GM23338 (cell line): Measurements from ENCODE around the gene TGFBR1. TPM values are rescaled to one million over a fixed set of nuclear protein-coding genes. Genes with fewer than 3 reads are reported as not detected.

Source experiments
- ATAC-seq: fragments of 200-7000 bp; cut with Tn5 transposase; 3 replicates; pipeline ENCODE4 v1.9.1; 2020
- DNase-seq: peaks from one replicate; pipeline ENCODE4 v3.0.0-alpha.2; 2015; ENCODE audit warnings: low spot score
- H2AFZ ChIP-seq: fragments of 200-600 bp; sonication (generic); 2 replicates; pipeline ENCODE4 v1.8.0; 2016; ENCODE audit warnings: antibody characterized with exemption, mild to moderate bottlenecking, moderate library complexity
- H3F3A ChIP-seq: fragments of 200-600 bp; sonication (generic); replicated peaks from 2 replicates; pipeline ENCODE4 v1.8.0; 2017; ENCODE audit warnings: antibody characterized with exemption, mixed run types, low read depth
- H3K27ac ChIP-seq: fragments of 200-600 bp; sonication (generic); 2 replicates; pipeline ENCODE4 v1.6.1; 2016; ENCODE audit warnings: low read depth
- H3K27me3 ChIP-seq: fragments of 200-600 bp; sonication (generic); 2 replicates; pipeline ENCODE4 v1.8.0; 2016; ENCODE audit warnings: mild to moderate bottlenecking, mixed run types, moderate library complexity; ENCODE audit not compliant: insufficient read depth
- H3K36me3 ChIP-seq: fragments of 200-600 bp; sonication (generic); 2 replicates; pipeline ENCODE4 v1.8.0; 2016; ENCODE audit warnings: mild to moderate bottlenecking; ENCODE audit not compliant: insufficient read depth
- H3K4me1 ChIP-seq: fragments of 200-600 bp; sonication (generic); 2 replicates; pipeline ENCODE4 v1.8.0; 2016; ENCODE audit warnings: mild to moderate bottlenecking, moderate library complexity; ENCODE audit not compliant: insufficient read depth
- H3K4me2 ChIP-seq: fragments of 200-600 bp; sonication (generic); 2 replicates; pipeline ENCODE4 v1.7.1; 2017; ENCODE audit warnings: mixed run types
- H3K4me3 ChIP-seq: fragments of 200-600 bp; sonication (generic); 2 replicates; pipeline ENCODE4 v1.6.1; 2016; ENCODE audit warnings: mixed run types
- H3K79me2 ChIP-seq: fragments of 200-600 bp; sonication (generic); replicated peaks from 2 replicates; pipeline ENCODE4 v1.8.0; 2017; ENCODE audit warnings: mild to moderate bottlenecking; ENCODE audit not compliant: insufficient read depth
- H3K9me2 ChIP-seq: fragments of 200-600 bp; sonication (generic); 2 replicates; pipeline ENCODE4 v1.8.0; 2017; ENCODE audit not compliant: insufficient read depth
- H4K20me1 ChIP-seq: fragments of 200-600 bp; sonication (generic); replicated peaks from 2 replicates; pipeline ENCODE4 v1.8.0; 2017; ENCODE audit warnings: mild to moderate bottlenecking; ENCODE audit not compliant: insufficient read depth
- H3K27ac Mint-ChIP-seq: 2 replicates; pipeline ENCODE4 v1.8.0; 2020; ENCODE audit warnings: inconsistent platforms, mild to moderate bottlenecking, moderate library complexity, mixed read lengths
- H3K27me3 Mint-ChIP-seq: 3 replicates; pipeline ENCODE4 v1.8.0; 2022; ENCODE audit warnings: low read depth, mild to moderate bottlenecking, moderate library complexity, mixed read lengths, inconsistent platforms; ENCODE audit not compliant: insufficient read depth, poor library complexity
- H3K36me3 Mint-ChIP-seq: 3 replicates; pipeline ENCODE4 v1.8.0; 2021; ENCODE audit warnings: low read depth, mild to moderate bottlenecking, inconsistent platforms, moderate library complexity, mixed read lengths
- H3K4me1 Mint-ChIP-seq: 3 replicates; pipeline ENCODE4 v1.8.0; 2020; ENCODE audit warnings: mild to moderate bottlenecking, inconsistent platforms, mixed read lengths
- H3K4me3 Mint-ChIP-seq: 3 replicates; pipeline ENCODE4 v1.8.0; 2021; ENCODE audit warnings: moderate library complexity, mild to moderate bottlenecking, inconsistent platforms, mixed read lengths
- H3K9me3 Mint-ChIP-seq: 3 replicates; pipeline ENCODE4 v1.8.0; 2020; ENCODE audit warnings: moderate library complexity, mild to moderate bottlenecking, inconsistent platforms, mixed read lengths
- ETS1 ChIP-seq: IDR thresholded peaks from 2 replicates; pipeline ENCODE4 v1.6.1; 2016; ENCODE audit warnings: antibody characterized with exemption
- EZH2phosphoT487 ChIP-seq: fragments of 200-600 bp; sonication (generic); IDR thresholded peaks from one replicate; pipeline ENCODE4 v1.8.1; 2018; ENCODE audit warnings: antibody characterized with exemption; ENCODE audit not compliant: unreplicated experiment
- NANOG ChIP-seq: IDR thresholded peaks from 2 replicates; pipeline ENCODE4 v1.6.1; 2016; ENCODE audit warnings: antibody characterized with exemption, borderline replicate concordance
- POLR2AphosphoS5 ChIP-seq: IDR thresholded peaks from 2 replicates; pipeline ENCODE4 v1.6.1; 2016; ENCODE audit warnings: antibody characterized with exemption, low read depth
- STAT1 ChIP-seq: IDR thresholded peaks from one replicate; pipeline ENCODE4 v1.6.1; 2016; ENCODE audit warnings: antibody characterized with exemption; ENCODE audit not compliant: unreplicated experiment
- ZNF114 ChIP-seq: fragments of 250-450 bp; sonication (Bioruptor Pico); IDR thresholded peaks from 2 replicates; pipeline ENCODE4 v1.5.0; 2020; ENCODE audit warnings: mild to moderate bottlenecking, moderate library complexity
- ZNF331 ChIP-seq: fragments of 250-450 bp; sonication (Bioruptor Pico); IDR thresholded peaks from 2 replicates; pipeline ENCODE4 v1.5.0; 2020; ENCODE audit warnings: low read depth, mild to moderate bottlenecking, moderate library complexity
- ZNF462 ChIP-seq: fragments of 250-450 bp; sonication (Bioruptor Pico); IDR thresholded peaks from 2 replicates; pipeline ENCODE4 v1.5.0; 2020; ENCODE audit warnings: mild to moderate bottlenecking, moderate library complexity
- polyA plus RNA-seq: library from polyadenylated mRNA; unstranded; fragments of >200 nt; fragmentation: Nextera tagmentation; extraction: Ambion mirVana; gene quantifications from 2 replicates; pipeline ENCODE4 v1.2.1, GENCODE V29; 2016
- total RNA-seq: library from RNA; depleted of rRNA; stranded (reverse); fragments of >200 nt; shearing (Covaris generic); gene quantifications from 2 replicates; pipeline ENCODE4 v1.2.3, GENCODE V29; 2014

TGFBR1 gene
- total and polyA plus RNA-seq, 2 experiments from 2014 or later, result 9.3 to 40.2 TPM

- TF ChIP-seq ZNF462 (CRISPR knock-in tag) (no peak), ZNF114 (CRISPR knock-in tag) (no peak), ZNF331 (CRISPR knock-in tag) (no peak), EZH2phosphoT487 (no peak)
Observed at GRCh38 chr9:99087462-99087861, 17.5 kb upstream of the TGFBR1 start (continued).

GRCh38 chr9:99090336-99091130, 14.4 kb upstream of the TGFBR1 start:
- Mint-ChIP-seq H3K4me3 (no peak overlapping the region), H3K9me3 (peaks cover 23% of the 10 kb centered on the region), H3K36me3 (0 out of 3 replicates have a peak, but pooled peaks cover 3% of the 10 kb centered on the region), H3K27me3 (peaks cover 3% of the 10 kb centered on the region), H3K4me1 (no peaks in the 10 kb centered on the region; the same call in 2 of the 3 replicates), H3K27ac (no peak overlapping the region)
- H3K4me3 ChIP-seq, result no peak overlapping the region
- no peak overlapping the region for H2AFZ ChIP-seq
- H4K20me1 ChIP-seq, result no peaks in the 10 kb centered on the region
- DNase-seq (no peak), ATAC-seq (no peak)
- no peaks in the 10 kb centered on the region for H3K4me1 ChIP-seq
- H3K27me3 ChIP-seq, result no peaks in the 10 kb centered on the region
- peaks cover 10% of the 10 kb centered on the region; the same call in 1 of the 2 replicates for H3K9me2 ChIP-seq
- no peaks in the 10 kb centered on the region for H3K79me2 ChIP-seq
- no peak overlapping the region for H3K4me2 ChIP-seq
- H3K36me3 ChIP-seq, result 0 out of 2 replicates have a peak, but pooled peaks cover 3% of the 10 kb centered on the region
- H3K27ac ChIP-seq, result no peak overlapping the region
- no peaks in the 10 kb centered on the region for H3F3A ChIP-seq
- TF ChIP-seq ZNF331 (CRISPR knock-in tag) (no peak), ETS1 (no peak), POLR2AphosphoS5 (no peak), STAT1 (no peak), ZNF462 (CRISPR knock-in tag) (no peak), NANOG (no peak)
